Measurements from ENCODE around the gene FST. TPM values are rescaled to one million over a fixed set of nuclear protein-coding genes. Genes with fewer than 3 reads are reported as not detected.

FST gene
- total and polyA plus RNA-seq, 2 experiments from 2014 or later: 17.1 to 29.3 TPM

GRCh38 chr5:53475320-53475719 lies 5.1 kb upstream of the FST start:
- H3K9me3 ChIP-seq (ENCODE audit: low read depth): no peaks in the 10 kb centered on the region
- H3K27ac ChIP-seq: no peak overlapping the region
- H3K4me1 ChIP-seq (ENCODE audit: low read depth): no peaks in the 10 kb centered on the region
- DNase-seq (ENCODE audit: low read depth in 1 of 2, low spot score in 1 of 2): no peak
- no peaks in the 10 kb centered on the region for H3K36me3 ChIP-seq
- no peaks in the 10 kb centered on the region for H3K27me3 ChIP-seq
- TF ChIP-seq CTCF (IDR thresholded peaks at IDR 0.05; ENCODE audit: low read depth, low read length): no peak
- H3K4me3 ChIP-seq: no peak overlapping the region

GRCh38 chr5:53476019-53476418 lies 4.4 kb upstream of the FST start:
- TF ChIP-seq CTCF (IDR thresholded peaks at IDR 0.05; ENCODE audit: low read depth, low read length): no peak

GRCh38 chr5:53476531-53477480 lies 3.6 kb upstream of the FST start:
- DNase-seq (ENCODE audit: low read depth in 1 of 2, low spot score in 1 of 2): no peak
- Histone ChIP-seq H3K4me3 (no peak overlapping the region), H3K36me3 (no peaks in the 10 kb centered on the region), H3K27me3 (no peaks in the 10 kb centered on the region), H3K9me3 (ENCODE audit: low read depth) (no peaks in the 10 kb centered on the region), H3K4me1 (ENCODE audit: low read depth) (no peaks in the 10 kb centered on the region), H3K27ac (no peak overlapping the region)
- no peak for TF ChIP-seq CTCF (IDR thresholded peaks at IDR 0.05; ENCODE audit: low read depth, low read length)

More at GRCh38 chr5:53476019-53476418, 4.4 kb upstream of the FST start:
- Histone ChIP-seq H3K9me3 (ENCODE audit: low read depth) (no peaks in the 10 kb centered on the region), H3K27me3 (no peaks in the 10 kb centered on the region), H3K36me3 (no peaks in the 10 kb centered on the region), H3K27ac (no peak overlapping the region), H3K4me1 (ENCODE audit: low read depth) (no peaks in the 10 kb centered on the region), H3K4me3 (no peak overlapping the region)
- no peak for DNase-seq (ENCODE audit: low read depth in 1 of 2, low spot score in 1 of 2)

- H3K27ac ChIP-seq: no peak overlapping the region
- no peaks in the 10 kb centered on the region for H3K4me1 ChIP-seq (ENCODE audit: low read depth)
- no peaks in the 10 kb centered on the region for H3K36me3 ChIP-seq
- TF ChIP-seq CTCF (IDR thresholded peaks at IDR 0.05; ENCODE audit: low read depth, low read length): peak; percentile 54
- no peaks in the 10 kb centered on the region for H3K9me3 ChIP-seq (ENCODE audit: low read depth)
- H3K27me3 ChIP-seq: no peaks in the 10 kb centered on the region
- peak; percentile 74 to 81 for DNase-seq (ENCODE audit: low read depth in 1 of 2, low spot score in 1 of 2)
- peak overlapping the region; percentile 93 for H3K4me3 ChIP-seq
These were observed 1.9 kb upstream of the FST start for GRCh38 chr5:53478411-53479044.

- Histone ChIP-seq H3K27me3 (no peaks in the 10 kb centered on the region), H3K36me3 (no peaks in the 10 kb centered on the region), H3K4me3 (peak overlapping the region; percentile 93), H3K9me3 (ENCODE audit: low read depth) (no peaks in the 10 kb centered on the region), H3K27ac (no peak overlapping the region), H3K4me1 (ENCODE audit: low read depth) (no peaks in the 10 kb centered on the region)
- no peak for TF ChIP-seq CTCF (IDR thresholded peaks at IDR 0.05; ENCODE audit: low read depth, low read length)
- no peak for DNase-seq (ENCODE audit: low read depth in 1 of 2, low spot score in 1 of 2)
These were observed 1.3 kb upstream of the FST start for GRCh38 chr5:53479045-53479589.
